Ecto neural progenitor cell (in vitro differentiated cells): ENCODE measurements around the gene ISLR.
"Not testable (repeated sequence)": the region's sequence is repeated elsewhere in the genome, so short reads cannot be mapped to it uniquely, and the experiment has no call there.

ENCODE experiments used
- DNase-seq: peaks from one replicate; pipeline ENCODE4 v3.0.0-alpha.2; 2018; ENCODE audit warnings: low spot score

ISLR gene

DNA sequence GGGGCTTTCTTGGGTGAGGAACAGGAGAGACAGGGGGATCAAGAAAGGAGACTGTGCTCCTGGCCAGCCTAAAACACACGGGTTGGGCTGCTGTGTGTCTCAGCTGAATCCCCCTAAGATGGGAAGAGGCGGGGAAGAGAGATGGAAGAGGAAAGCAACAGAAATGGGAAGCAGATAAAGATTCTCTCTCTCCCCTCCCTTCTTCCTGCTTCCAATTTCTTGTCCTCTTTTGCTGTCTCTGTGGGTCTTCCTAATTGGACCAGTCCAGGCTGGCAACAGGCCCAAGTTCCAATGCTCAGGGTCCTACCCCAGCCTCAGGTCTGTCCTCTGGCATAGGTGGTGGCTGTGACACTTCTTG lies 36.0 kb upstream of the ISLR start:
- DNase-seq, result no peak

GRCh38 chr15:74138642-74139041 lies 34.9 kb upstream of the ISLR start:
- DNase-seq, result no peak

GRCh38 chr15:74141591-74141990 lies 31.9 kb upstream of the ISLR start:
- DNase-seq, result no peak

GRCh38 chr15:74144153-74144775 lies 29.2 kb upstream of the ISLR start:
- DNase-seq, result no peak

- no peak for DNase-seq
Observed at GRCh38 chr15:74146277-74146800, 27.2 kb upstream of the ISLR start.

- no peak for DNase-seq
Observed at GRCh38 chr15:74147051-74147450, 26.5 kb upstream of the ISLR start.

- DNase-seq, result no peak
Observed at GRCh38 chr15:74155766-74156417, 17.6 kb upstream of the ISLR start.

- DNase-seq, result peak; percentile 47
Observed at GRCh38 chr15:74156678-74157411, 16.7 kb upstream of the ISLR start.

- DNase-seq, result no peak
Observed at GRCh38 chr15:74157868-74158827, 15.4 kb upstream of the ISLR start.

GRCh38 chr15:74158855-74159650 lies 14.5 kb upstream of the ISLR start:
- no peak for DNase-seq

DNA sequence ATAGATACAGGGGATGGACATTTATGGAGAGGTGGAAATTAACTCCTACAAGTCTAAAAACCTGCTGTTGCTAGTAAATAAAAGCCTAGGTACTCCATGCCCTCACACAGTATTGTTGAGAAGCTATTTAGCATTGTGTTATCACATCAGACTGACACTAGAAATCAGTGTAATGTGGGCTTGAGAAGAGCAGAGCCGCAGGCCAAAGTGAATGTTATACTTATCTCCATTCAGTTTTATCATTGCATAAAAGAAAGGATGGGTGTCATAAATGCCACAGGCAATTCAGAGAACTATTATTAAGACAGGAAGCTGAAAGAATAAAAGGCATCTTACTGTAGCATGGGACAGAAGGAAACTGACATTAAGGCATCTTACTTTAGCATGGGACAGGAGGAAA lies 13.7 kb upstream of the ISLR start:
- no peak for DNase-seq

DNA sequence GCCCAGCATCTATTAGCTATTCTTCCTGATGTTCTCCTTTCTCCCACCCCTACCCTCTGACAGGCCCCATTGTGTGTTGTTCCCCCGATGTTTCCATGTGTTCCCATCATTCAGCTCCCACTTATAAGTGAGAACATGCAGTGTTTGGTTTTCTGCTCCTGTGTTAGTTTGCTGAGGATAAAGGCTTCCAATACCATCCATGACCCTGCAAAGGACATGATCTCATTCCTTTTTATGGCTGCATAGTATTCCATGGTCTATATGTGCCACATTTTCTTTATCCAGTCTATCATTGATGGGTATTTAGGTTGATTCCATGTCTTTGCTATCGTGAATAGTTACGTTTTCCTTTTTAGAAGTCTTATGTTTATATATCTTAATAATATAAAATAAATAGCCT lies 13.1 kb upstream of the ISLR start:
- DNase-seq, result not testable (repeated sequence)

DNA sequence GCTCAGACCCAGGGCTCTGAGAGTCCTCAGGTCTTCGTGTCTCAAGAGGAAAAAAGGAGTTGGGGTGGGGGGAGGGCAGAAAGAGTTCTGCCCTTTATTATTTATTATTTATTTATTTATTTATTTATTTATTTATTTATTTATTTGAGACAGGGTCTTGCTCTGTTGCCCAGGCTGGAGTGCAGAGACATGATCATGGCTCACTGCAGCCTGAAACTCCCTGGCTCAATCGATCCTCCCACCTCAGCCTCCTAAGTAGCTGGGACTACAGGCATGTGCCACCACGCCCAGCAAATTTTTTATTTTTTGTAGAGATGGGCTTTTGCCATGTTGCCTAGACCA lies 11.3 kb upstream of the ISLR start:
- DNase-seq, result not testable (repeated sequence)

GRCh38 chr15:74165461-74165860 lies 8.0 kb upstream of the ISLR start:
- DNase-seq, result no peak

DNA sequence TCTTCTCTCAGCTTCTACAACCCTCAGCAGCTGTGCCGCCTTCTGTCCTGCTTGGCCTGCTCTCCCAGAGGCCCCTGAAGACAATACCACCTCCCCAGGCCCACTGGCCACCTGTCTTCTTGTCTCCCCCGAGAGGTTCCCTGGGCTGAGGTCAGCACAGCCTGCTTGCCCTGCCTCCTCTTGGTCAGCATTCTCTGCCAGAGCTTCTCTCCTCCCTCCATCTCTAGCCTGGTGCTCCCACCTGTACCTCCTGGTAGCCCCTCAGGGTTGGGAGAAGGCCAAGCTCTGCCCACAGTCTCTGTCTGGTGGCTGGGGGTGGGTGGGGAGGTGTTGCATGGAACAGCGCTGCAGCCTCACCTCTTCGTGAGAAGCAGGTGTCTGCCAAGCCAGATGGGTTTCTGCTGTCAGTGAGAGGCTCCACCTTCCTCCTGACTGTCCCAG lies 5.6 kb upstream of the ISLR start:
- DNase-seq, result no peak

GRCh38 chr15:74168711-74169126 lies 4.8 kb upstream of the ISLR start:
- DNase-seq, result no peak

DNA sequence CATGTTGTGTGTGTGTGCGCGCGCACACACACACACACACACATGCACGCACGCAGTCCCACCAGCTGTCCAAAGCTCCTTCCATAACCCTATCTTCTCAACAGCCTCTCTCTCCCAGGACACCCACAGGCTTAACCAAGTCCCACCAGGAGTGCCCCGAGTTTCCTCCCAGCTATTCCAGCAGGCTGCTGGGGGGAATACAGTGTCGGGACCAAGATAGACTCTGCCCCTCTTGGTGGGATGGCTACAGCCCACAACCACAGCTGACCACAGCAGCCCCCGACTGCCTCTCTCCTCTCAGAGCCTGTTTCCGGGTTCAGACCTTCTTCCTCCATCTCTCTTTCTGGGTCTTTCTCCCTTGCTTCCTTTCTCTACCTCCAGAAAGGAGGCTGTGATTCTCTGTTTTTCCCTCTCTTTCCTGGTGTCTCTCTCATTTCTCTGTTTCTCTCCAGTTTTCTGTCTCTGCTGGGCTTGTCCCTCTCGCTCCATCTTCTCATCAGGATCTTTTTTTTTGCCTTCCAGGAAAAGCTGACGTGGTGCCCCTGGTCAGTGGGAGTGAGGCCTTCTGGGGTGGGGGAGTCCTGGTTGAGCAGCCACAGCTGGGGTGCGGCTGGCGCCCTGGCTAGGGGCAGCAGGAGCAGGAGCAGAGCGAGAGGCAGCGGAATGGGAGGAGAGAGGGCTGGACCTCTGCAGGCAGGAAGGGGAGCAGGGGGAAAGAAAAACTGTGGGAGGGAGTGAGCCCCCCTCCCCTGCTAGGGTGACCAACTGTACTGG lies 3.3 kb upstream of the ISLR start:
- peak; percentile 43 for DNase-seq

- DNase-seq, result no peak
Observed at GRCh38 chr15:74170875-74171578, 2.5 kb upstream of the ISLR start.

DNA sequence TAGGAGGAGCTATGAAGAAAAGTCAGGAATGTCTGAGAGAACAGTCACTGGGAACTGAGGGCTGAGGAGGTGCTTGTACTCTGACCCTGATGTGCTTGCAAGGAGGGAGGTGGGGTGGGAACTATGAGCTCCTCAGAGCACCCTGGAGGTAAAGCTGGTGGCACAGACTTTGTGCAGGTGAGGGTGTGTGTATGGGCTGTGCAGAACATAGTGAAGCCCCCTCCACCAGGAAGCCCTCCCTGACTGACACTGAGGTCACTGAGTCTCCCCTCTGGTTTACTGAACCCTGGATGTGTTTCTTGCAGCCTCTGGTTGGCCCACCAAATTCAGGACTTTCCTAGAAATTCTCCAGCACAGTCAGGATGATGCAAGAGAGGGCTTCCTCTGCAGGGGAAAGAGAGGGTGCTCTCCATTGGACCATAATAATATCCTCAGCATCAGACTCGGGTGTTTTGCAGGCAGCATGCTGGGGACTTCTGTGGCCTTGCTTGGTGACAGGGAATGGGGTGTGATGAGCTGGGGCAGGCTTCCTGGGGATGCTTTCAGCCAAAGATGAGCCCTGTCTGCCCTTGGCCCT lies 1.5 kb upstream of the ISLR start:
- no peak for DNase-seq
